Measurements from ENCODE around the gene STIM1. TPM values are rescaled to one million over a fixed set of nuclear protein-coding genes. Genes with fewer than 3 reads are reported as not detected.
"Not testable (repeated sequence)": the region's sequence is repeated elsewhere in the genome, so short reads cannot be mapped to it uniquely, and the experiment has no call there.

STIM1 gene
- total RNA-seq, 1 donor from 2014 or later, result 77.6 TPM

DNA sequence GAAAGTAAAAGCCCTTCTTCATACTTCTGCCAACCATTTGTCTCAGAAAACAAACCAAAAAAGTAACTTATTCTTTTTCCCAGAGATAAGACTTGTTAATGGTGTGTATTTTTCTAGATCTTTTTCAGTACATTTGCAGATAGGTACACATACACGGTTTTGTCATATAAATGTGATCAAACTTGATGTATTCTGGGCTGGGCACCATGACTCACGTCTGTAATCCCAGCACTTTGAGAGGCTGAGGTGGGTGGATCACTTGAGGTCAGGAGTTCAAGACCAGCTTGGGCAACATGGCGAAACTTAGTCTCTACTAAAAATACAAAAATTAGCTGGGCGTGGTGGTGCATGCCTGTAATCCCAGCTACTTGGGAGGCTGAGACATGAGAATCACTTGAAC lies 274.8 kb downstream of the STIM1 start:
- peaks cover 78% of the 10 kb centered on the region for H3K36me3 Mint-ChIP-seq (ENCODE audit: low read depth)
- H3K9me3 Mint-ChIP-seq; H3K4me1 Mint-ChIP-seq (ENCODE audit: low read depth); H3K27ac Mint-ChIP-seq; intact Hi-C loops (cut with micrococcal nuclease); H3K27me3 Mint-ChIP-seq (ENCODE audit: low read depth); DNase-seq (ENCODE audit: low spot score); H3K4me3 Mint-ChIP-seq (ENCODE audit: low read depth): not testable (repeated sequence)

DNA sequence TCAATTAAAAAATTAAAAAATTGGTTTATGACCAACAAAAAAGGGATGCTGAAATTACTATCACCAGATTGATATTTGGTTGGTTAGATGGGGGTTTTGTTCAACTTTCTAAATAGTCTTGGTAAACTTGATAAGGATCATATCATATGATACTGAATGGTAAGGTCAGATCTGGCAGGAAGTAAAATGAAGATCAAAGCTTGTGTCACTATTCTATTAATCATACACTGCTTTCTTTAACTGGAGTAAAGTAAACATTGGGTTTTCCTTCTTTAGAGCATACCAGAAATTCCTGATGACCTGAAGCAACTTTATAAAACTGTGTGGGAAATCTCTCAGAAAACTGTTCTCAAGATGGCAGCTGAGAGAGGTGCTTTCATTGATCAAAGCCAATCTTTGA lies 279.3 kb downstream of the STIM1 start:
- Mint-ChIP-seq H3K27ac (no peak overlapping the region), H3K9me3 (peaks cover 16% of the 10 kb centered on the region), H3K36me3 (ENCODE audit: low read depth) (peaks cover 74% of the 10 kb centered on the region), H3K4me1 (ENCODE audit: low read depth) (peaks cover 2% of the 10 kb centered on the region), H3K4me3 (ENCODE audit: low read depth) (no peak overlapping the region), H3K27me3 (ENCODE audit: low read depth) (no peaks in the 10 kb centered on the region)
- intact Hi-C loops (cut with micrococcal nuclease), result no loop called here
- DNase-seq (ENCODE audit: low spot score), result no peak

DNA sequence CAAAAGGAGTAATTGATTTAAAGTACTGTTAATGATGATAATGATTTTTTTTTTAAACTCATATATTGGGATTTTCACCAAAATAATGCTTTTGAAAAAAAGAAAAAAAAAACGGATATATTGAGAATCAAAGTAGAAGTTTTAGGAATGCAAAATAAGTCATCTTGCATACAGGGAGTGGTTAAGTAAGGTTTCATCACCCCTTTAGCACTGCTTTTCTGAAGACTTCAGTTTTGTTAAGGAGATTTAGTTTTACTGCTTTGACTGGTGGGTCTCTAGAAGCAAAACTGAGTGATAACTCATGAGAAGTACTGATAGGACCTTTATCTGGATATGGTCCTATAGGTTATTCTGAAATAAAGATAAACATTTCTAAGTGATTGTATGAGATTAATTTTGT lies 283.0 kb downstream of the STIM1 start:
- Mint-ChIP-seq H3K27me3 (ENCODE audit: low read depth) (no peaks in the 10 kb centered on the region), H3K4me3 (ENCODE audit: low read depth) (no peak overlapping the region), H3K4me1 (ENCODE audit: low read depth) (no peaks in the 10 kb centered on the region), H3K9me3 (peaks cover 30% of the 10 kb centered on the region), H3K36me3 (ENCODE audit: low read depth) (peaks cover 84% of the 10 kb centered on the region), H3K27ac (no peak overlapping the region)
- DNase-seq (ENCODE audit: low spot score), result no peak
- intact Hi-C loops (cut with micrococcal nuclease), result no loop called here

DNA sequence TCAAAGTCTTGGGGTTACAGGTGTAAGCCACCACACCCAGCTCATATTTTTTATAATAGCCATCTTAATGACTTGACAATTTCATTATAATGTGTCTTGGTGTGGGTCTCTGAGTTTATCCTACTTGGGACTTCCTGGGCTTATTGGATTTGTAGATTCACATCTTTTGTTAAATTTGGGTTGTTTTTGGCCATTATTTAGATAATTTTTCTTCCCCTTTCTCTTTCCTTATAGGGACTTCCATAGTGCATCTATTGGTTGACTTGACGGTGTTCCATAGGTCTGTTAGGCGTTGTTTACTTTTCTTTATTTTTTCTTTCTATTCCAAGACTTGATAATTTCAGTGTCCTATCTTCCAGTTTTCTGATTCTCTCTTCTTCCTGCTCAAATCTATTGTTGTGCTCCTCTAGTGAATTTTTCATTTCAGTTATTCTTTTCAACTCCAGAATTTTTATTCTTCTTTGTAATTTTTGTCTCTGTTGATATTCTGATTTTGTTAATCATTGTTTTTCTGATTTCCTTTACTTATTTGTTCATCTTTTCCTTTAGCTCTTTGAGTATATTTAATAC lies 284.7 kb downstream of the STIM1 start:
- Mint-ChIP-seq H3K9me3 (peaks cover 30% of the 10 kb centered on the region), H3K4me1 (ENCODE audit: low read depth) (no peaks in the 10 kb centered on the region), H3K27me3 (ENCODE audit: low read depth) (no peaks in the 10 kb centered on the region), H3K36me3 (ENCODE audit: low read depth) (peaks cover 72% of the 10 kb centered on the region), H3K4me3 (ENCODE audit: low read depth) (no peak overlapping the region), H3K27ac (no peak overlapping the region)
- no peak for DNase-seq (ENCODE audit: low spot score)
- intact Hi-C loops (cut with micrococcal nuclease), result no loop called here

Other genes with a start within 250 kb of the STIM1 start
- not detected in 2 replicates for gene ART5, start 213.7 kb upstream of the STIM1 start, total RNA-seq
- gene ART1, start 210.5 kb upstream of the STIM1 start, total RNA-seq, result not detected in 2 replicates
- gene CHRNA10, start 184.3 kb upstream of the STIM1 start, total RNA-seq, result 2.2 and 2.4 TPM in 2 replicates
- gene NUP98, start 58.1 kb upstream of the STIM1 start, total RNA-seq, result 123 and 131 TPM in 2 replicates
- gene PGAP2, start 47.1 kb upstream of the STIM1 start, total RNA-seq, result 23.8 and 30.3 TPM in 2 replicates
- 174 and 177 TPM in 2 replicates for gene RHOG, start 14.7 kb upstream of the STIM1 start, total RNA-seq
- gene RRM1, start 239.1 kb downstream of the STIM1 start, total RNA-seq, result 142 and 146 TPM in 2 replicates

Data from activated T-helper 2 cell treated with anti-CD3 and anti-CD28 coated beads, Interferon-gamma antibody, Interleukin-2, Interleukin-4, amounts not matched to agents 10 μg/mL and 5 μg/mL and 100 μg/mL, durations not matched to agents 14 hours and 24 hours and 36 hours (primary cell).